Lung (tissue), 12 donors: Measurements from ENCODE around the gene ADAMTS17. TPM values are rescaled to one million over a fixed set of nuclear protein-coding genes. Genes with fewer than 3 reads are reported as not detected.

Source experiments
- ATAC-seq: fragments of 200-7000 bp; cut with Tn5 transposase; one replicate; pipeline ENCODE4 v1.9.1; 2020; ENCODE audit warnings: moderate number of reproducible peaks; ENCODE audit not compliant: insufficient read depth, low FRiP score
- DNase-seq, 3 donors: peaks; one replicate each; pipeline ENCODE4 v3.0.0-alpha.2; 2013 to 2017
- H3K27ac ChIP-seq, 2 donors: one replicate each; pipeline ENCODE4 v1.5.1; 2013; ENCODE audit warnings: mild to moderate bottlenecking in 2 of 2, moderate library complexity in 2 of 2, control low read depth in 1 of 2, inconsistent platforms in 1 of 2, low read depth in 1 of 2, low read length in 1 of 2
- H3K27me3 ChIP-seq, 3 donors: one replicate each; pipeline ENCODE4 v1.5.1; 2013; ENCODE audit warnings: low read length in 2 of 3; ENCODE audit not compliant: control insufficient read depth in 3 of 3, insufficient read depth in 3 of 3
- H3K36me3 ChIP-seq, 4 donors: one replicate each; pipeline ENCODE4 v1.5.1; 2013; ENCODE audit warnings: low read length in 4 of 4, mild to moderate bottlenecking in 1 of 4, moderate library complexity in 1 of 4; ENCODE audit not compliant: control insufficient read depth in 4 of 4, insufficient read depth in 4 of 4
- H3K4me1 ChIP-seq, 5 donors: one replicate each; pipeline ENCODE4 v1.5.1; 2013; ENCODE audit warnings: low read length in 5 of 5, mild to moderate bottlenecking in 2 of 5, moderate library complexity in 1 of 5; ENCODE audit not compliant: control insufficient read depth in 5 of 5, insufficient read depth in 5 of 5
- H3K4me3 ChIP-seq: one replicate; pipeline ENCODE4 v1.5.1; 2013; ENCODE audit warnings: mild to moderate bottlenecking, control low read depth, moderate library complexity
- H3K9ac ChIP-seq, 2 donors: one replicate each; pipeline ENCODE4 v1.5.1; 2013; ENCODE audit warnings: low read length in 2 of 2, control low read depth in 1 of 2; ENCODE audit not compliant: insufficient read depth in 1 of 2
- H3K9me3 ChIP-seq, 4 donors: one replicate each; pipeline ENCODE4 v1.5.1; 2013; ENCODE audit warnings: low read length in 3 of 4, mild to moderate bottlenecking in 1 of 4, moderate library complexity in 1 of 4; ENCODE audit not compliant: control insufficient read depth in 4 of 4, insufficient read depth in 3 of 4
- CTCF ChIP-seq: IDR thresholded peaks from 2 replicates; pipeline ENCODE4 v1.5.1; 2012; ENCODE audit warnings: mild to moderate bottlenecking; ENCODE audit errors: control extremely low read depth, extremely low read depth
- WGBS, 2 donors: extraction: QIAGEN DNeasy Blood & Tissue Kit; methylation state at CpG; one replicate each; pipeline ENCODE4 v1.1.7; 2013; 5-methylcytosine and 5-hydroxymethylcytosine counted together
- polyA plus RNA-seq, 2 donors: library from polyadenylated mRNA; stranded (reverse); fragments of 200-250 nt; gene quantifications; one replicate each; pipeline ENCODE4 v1.2.1, GENCODE V29; 2013
- total RNA-seq, 2 donors: library from RNA; depleted of rRNA in 1 of 2; stranded (reverse); fragments of >200 nt in 1 of 2; gene quantifications; one replicate each; pipeline ENCODE4 v1.2.1, GENCODE V29; 2014 to 2021
- donor health status: control.
- donor health status: control.
- donor health status: Bipolar disorder and iron deficiency.
- donor health status: healthy.
- donor health status: DM: yes; HTN: yes; CAD: no.

ADAMTS17 gene
- total and polyA plus RNA-seq, 4 donors: 0.47 to 6.6 (median 2.2) TPM

- Histone ChIP-seq H3K4me3 (no peak overlapping the region), H3K4me1 (peaks cover 0 to 8% (median 0%) of the 10 kb centered on the region in 5 donors), H3K36me3 (no peaks in the 10 kb centered on the region), H3K9me3 (peaks cover 0 to 4% (median 0%) of the 10 kb centered on the region in 4 donors), H3K27ac (no peak overlapping the region), H3K9ac (no peak overlapping the region), H3K27me3 (peaks cover 0 to 2% (median 0%) of the 10 kb centered on the region in 3 donors)
- no peak for TF ChIP-seq CTCF
- DNase-seq (no peak), ATAC-seq (no peak)
- WGBS, 2 donors: 87 to 90% methylated on average over 13 of the region's 13 CpGs
Measured at GRCh38 chr15:99931703-99932603, 409.8 kb downstream of the ADAMTS17 start.

- no peak for TF ChIP-seq CTCF
- ATAC-seq (no peak), DNase-seq (no peak)
- Histone ChIP-seq H3K4me1 (peaks cover 0 to 8% (median 2%) of the 10 kb centered on the region in 5 donors), H3K9me3 (peaks cover 0 to 4% (median 0%) of the 10 kb centered on the region in 4 donors), H3K9ac (no peak overlapping the region), H3K27ac (no peak overlapping the region), H3K36me3 (no peaks in the 10 kb centered on the region), H3K27me3 (peaks cover 0 to 2% (median 0%) of the 10 kb centered on the region in 3 donors), H3K4me3 (no peak overlapping the region)
- 89 to 94% methylated on average over 1 of the region's 1 CpG for WGBS, 2 donors
Measured at GRCh38 chr15:99930696-99931095, 411.1 kb downstream of the ADAMTS17 start.

GRCh38 chr15:99929266-99929665 lies 412.5 kb downstream of the ADAMTS17 start:
- ATAC-seq (no peak), DNase-seq (no peak)
- Histone ChIP-seq H3K9ac (no peak overlapping the region), H3K27ac (no peak overlapping the region), H3K4me3 (no peak overlapping the region), H3K27me3 (no peaks in the 10 kb centered on the region), H3K4me1 (peaks cover 0 to 8% (median 5%) of the 10 kb centered on the region in 5 donors), H3K36me3 (no peaks in the 10 kb centered on the region), H3K9me3 (peaks cover 0 to 2% (median 0%) of the 10 kb centered on the region in 4 donors)
- TF ChIP-seq CTCF: no peak
- 91 to 92% methylated on average over 11 of the region's 11 CpGs for WGBS, 2 donors
